AG10803 (cell line): Measurements from ENCODE around the gene PTPRD.

ENCODE experiments used
- DNase-seq: peaks from one replicate; pipeline ENCODE4 v3.0.0; 2010; ENCODE audit warnings: low read depth
- H3K4me3 ChIP-seq: 2 replicates; pipeline ENCODE4 v1.5.1; 2011; ENCODE audit warnings: mild to moderate bottlenecking, low read length, control low read depth
- TF ChIP-seq, protein P1 (sequence below): conservative IDR thresholded peaks from 2 replicates; pipeline ENCODE4 v1.5.1; 2011; ENCODE audit warnings: mild to moderate bottlenecking, low read length, control low read depth, inconsistent platforms

Gene PTPRD

DNA sequence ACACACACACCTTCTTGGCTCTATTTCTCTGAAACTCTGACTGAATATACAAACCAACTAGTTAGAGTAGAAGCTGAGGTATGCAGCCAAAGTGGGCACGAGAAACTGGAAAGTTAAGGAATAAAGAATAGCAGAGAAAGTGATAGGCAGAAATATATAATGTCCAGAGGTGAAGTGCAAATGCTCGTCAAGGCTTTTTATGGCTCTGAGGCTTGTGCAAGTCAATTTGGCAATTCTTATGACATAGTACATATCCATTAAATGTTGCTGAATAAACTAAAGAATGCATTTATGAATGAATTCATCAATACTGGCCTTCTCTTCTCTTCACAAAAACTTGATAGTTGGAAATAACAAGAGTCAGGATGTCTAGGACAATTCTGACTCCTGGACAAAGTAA, 2323.1 kb downstream of the PTPRD start:
- TF ChIP-seq, protein P1, sequence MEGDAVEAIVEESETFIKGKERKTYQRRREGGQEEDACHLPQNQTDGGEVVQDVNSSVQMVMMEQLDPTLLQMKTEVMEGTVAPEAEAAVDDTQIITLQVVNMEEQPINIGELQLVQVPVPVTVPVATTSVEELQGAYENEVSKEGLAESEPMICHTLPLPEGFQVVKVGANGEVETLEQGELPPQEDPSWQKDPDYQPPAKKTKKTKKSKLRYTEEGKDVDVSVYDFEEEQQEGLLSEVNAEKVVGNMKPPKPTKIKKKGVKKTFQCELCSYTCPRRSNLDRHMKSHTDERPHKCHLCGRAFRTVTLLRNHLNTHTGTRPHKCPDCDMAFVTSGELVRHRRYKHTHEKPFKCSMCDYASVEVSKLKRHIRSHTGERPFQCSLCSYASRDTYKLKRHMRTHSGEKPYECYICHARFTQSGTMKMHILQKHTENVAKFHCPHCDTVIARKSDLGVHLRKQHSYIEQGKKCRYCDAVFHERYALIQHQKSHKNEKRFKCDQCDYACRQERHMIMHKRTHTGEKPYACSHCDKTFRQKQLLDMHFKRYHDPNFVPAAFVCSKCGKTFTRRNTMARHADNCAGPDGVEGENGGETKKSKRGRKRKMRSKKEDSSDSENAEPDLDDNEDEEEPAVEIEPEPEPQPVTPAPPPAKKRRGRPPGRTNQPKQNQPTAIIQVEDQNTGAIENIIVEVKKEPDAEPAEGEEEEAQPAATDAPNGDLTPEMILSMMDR, result no peak
- no peak for DNase-seq
- H3K4me3 ChIP-seq, result no peak overlapping the region

DNA sequence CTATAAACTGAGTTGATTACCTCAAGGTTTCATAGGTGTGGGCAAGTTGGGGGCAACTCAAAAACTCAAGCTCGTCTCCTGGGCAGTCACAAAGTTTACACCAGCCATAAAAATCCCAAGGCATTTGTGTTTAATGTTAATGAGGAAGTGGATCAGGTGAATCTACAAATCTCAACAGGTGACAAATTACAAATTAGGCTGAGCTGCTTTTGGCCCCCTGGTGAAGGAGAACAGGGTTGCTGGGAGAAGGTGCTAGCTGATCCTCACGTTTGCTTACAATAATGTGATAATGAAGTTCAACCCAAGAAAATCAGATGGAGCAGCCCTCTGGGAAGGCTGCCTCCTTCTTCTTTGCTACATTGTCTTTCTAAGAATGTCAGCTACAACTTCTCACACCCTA, 2324.8 kb downstream of the PTPRD start:
- no peak overlapping the region for H3K4me3 ChIP-seq
- TF ChIP-seq, protein P1, result no peak
- DNase-seq, result no peak

DNA sequence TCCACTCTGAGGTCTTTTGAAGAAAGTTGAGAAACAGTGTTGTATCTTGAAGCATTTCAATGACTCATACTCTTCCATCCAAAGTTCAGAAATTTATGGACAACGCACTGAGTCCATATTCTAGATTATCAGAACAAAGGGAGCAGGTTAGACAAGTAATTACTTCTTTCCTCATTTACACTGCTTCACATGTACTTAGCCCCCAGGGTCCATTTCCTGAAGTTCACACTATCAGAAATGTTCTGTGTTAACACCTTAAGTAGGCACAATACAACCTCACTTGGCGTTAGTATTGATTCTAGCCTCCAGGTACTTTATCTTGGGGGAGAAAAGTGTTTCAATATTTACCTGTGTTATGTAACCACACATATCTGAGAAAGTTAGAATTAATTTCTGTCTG, 2325.3 kb downstream of the PTPRD start:
- H3K4me3 ChIP-seq, result no peak overlapping the region
- TF ChIP-seq, protein P1, result no peak
- DNase-seq, result no peak

DNA sequence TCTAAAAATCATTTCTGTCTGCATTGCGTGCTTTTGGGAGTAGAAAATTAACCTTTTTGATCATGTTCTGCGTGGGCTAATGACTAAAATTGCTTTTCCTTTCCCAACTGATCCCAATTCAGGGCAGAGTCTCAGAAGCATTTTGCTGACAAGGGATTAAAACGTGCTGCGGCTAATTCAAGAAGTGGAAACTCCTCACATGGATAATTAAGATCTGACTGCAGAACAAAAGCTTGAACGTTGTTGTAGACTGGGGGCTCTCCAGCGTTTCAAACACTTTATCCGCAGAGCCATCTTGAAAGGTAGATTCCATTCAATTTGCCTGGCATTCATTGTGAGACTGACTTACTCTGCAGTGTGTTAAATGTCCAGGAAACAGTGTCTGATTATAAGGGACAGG, 2327.9 kb downstream of the PTPRD start:
- DNase-seq, result no peak
- no peak overlapping the region for H3K4me3 ChIP-seq
- TF ChIP-seq, protein P1, result no peak

DNA sequence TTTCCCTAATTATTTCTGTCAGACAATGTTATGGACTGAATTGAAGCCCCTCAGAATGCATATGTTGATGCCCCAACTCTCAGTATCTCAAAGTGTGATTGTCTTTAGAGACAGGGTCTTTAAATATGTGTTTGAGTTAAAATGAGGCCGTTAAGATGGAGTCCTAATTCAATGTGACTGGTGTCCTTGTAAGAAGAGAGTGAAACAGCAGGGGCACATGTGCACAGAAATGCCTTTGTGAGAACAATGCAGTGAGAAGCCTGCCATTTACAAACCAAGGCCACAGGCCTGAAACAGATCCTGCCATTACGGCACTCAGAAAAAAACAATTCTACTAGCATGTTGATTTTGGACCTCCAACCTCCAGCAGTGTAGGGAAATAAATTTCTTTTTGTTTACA, 2330.3 kb downstream of the PTPRD start:
- DNase-seq, result no peak
- H3K4me3 ChIP-seq, result no peak overlapping the region
- TF ChIP-seq, protein P1, result no peak

DNA sequence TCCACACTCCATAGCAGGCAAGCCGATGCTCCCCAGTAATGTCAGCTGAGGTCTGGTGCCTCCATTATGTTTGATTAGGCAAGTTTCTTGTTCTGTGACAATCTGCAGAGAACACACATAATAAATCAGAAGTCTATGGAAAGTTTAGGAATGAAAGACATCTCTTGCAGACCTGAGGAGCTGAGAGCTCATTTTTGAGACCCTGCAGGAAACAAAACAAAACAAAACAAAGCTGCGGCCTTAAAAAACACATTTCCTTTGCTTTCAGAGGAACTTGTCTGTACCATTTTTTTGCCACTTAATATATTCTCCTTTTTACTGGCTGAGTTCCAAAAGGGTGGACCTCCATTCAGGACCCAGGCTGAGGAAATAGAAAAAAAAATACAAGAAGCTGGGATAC, 2332.0 kb downstream of the PTPRD start:
- TF ChIP-seq, protein P1, result no peak
- no peak overlapping the region for H3K4me3 ChIP-seq
- DNase-seq, result no peak

DNA sequence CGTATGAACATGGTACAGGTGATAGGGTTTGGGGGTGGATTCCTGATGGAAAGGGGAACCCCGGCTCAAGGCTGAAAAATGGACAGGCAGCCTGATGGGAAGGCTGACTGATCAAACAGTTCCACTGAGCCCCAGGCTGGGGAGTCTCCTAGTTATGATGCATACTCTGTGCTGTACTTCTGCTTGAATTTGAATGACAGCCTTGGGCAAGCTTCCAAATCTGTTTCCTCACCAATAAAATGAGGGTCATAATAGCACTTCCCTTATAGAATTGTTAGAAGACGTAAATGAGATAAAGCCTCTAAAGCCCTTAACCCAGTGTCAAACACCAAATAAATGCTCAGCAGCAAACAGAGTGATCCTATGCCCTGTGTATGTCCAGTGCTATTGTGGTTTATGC, 2334.8 kb downstream of the PTPRD start:
- DNase-seq, result no peak
- no peak overlapping the region for H3K4me3 ChIP-seq
- TF ChIP-seq, protein P1, result no peak
